LNCaP clone FGC (cell line): Measurements from ENCODE around the gene IL17RC.
"Not testable (repeated sequence)": the region's sequence is repeated elsewhere in the genome, so short reads cannot be mapped to it uniquely, and the experiment has no call there.

Experiments used
- DNase-seq: peaks from one replicate; pipeline ENCODE4 v3.0.0-alpha.2; 2011; ENCODE audit warnings: low read depth
- H3K4me3 ChIP-seq: 2 replicates; pipeline ENCODE4 v1.5.1; 2011; ENCODE audit warnings: mild to moderate bottlenecking, low read depth, low read length, control low read depth
- CTCF ChIP-seq: IDR thresholded peaks from 2 replicates; pipeline ENCODE4 v1.5.1; 2012; ENCODE audit warnings: mild to moderate bottlenecking; ENCODE audit not compliant: control insufficient read depth, insufficient read depth; ENCODE audit errors: extremely low read depth

Gene IL17RC

GRCh38 chr3:9916734-9917680, at the start of gene IL17RC:
TSS of gene IL17RC (plus strand) at chr3:9917098. CDS start at chr3:9917316, 218 bp downstream.
- TF ChIP-seq CTCF = no peak
- H3K4me3 ChIP-seq = peak within 1 kb of the TSS; percentile 64
- DNase-seq = peak; percentile 83

- no peak for TF ChIP-seq CTCF
- H3K4me3 ChIP-seq = no peak overlapping the region
- DNase-seq = no peak
These were observed 49.8 kb upstream of the IL17RC start for GRCh38 chr3:9867106-9867505.

- no peak for TF ChIP-seq CTCF
- no peak for DNase-seq
- no peak overlapping the region for H3K4me3 ChIP-seq
These were observed 46.9 kb upstream of the IL17RC start for GRCh38 chr3:9869955-9870354.

GRCh38 chr3:9870978-9871377, 45.9 kb upstream of the IL17RC start:
- no peak for DNase-seq
- no peak for TF ChIP-seq CTCF
- H3K4me3 ChIP-seq = no peak overlapping the region

GRCh38 chr3:9872067-9872466, 44.8 kb upstream of the IL17RC start:
- DNase-seq = not testable (repeated sequence)

GRCh38 chr3:9875448-9875847, 41.5 kb upstream of the IL17RC start:
- TF ChIP-seq CTCF = no peak
- no peak overlapping the region for H3K4me3 ChIP-seq
- no peak for DNase-seq

More at GRCh38 chr3:9872067-9872466, 44.8 kb upstream of the IL17RC start:
- not testable (repeated sequence) for H3K4me3 ChIP-seq

GRCh38 chr3:9876255-9876654, 40.6 kb upstream of the IL17RC start:
- DNase-seq, H3K4me3 ChIP-seq: not testable (repeated sequence)

- no peak overlapping the region for H3K4me3 ChIP-seq
- no peak for TF ChIP-seq CTCF
- DNase-seq = no peak
These were observed 39.9 kb upstream of the IL17RC start for GRCh38 chr3:9876991-9877390.
